OCI-LY3 (cell line): ENCODE data around the gene OMP.

Experiments used
- CTCF ChIP-seq: fragments of 200-600, 300-600 bp; sonication (generic); IDR thresholded peaks from 2 replicates; pipeline ENCODE4 v1.5.1; 2014; ENCODE audit warnings: antibody characterized with exemption, low read length, low read depth
- EZH2phosphoT487 ChIP-seq: fragments of 200-600 bp; shearing (Covaris generic); IDR thresholded peaks from 2 replicates; pipeline ENCODE4 v1.6.1; 2018; ENCODE audit warnings: antibody characterized with exemption, mixed run types, low read depth

GRCh38 chr11:77135069-77135468 lies 32.4 kb downstream of the OMP start:
- TF ChIP-seq CTCF (no peak), EZH2phosphoT487 (no peak)
